Measurements from ENCODE around the gene PC. TPM values are rescaled to one million over a fixed set of nuclear protein-coding genes. Genes with fewer than 3 reads are reported as not detected.

The PC gene
- total RNA-seq, 1 donor from 2014 or later, result 49.1 TPM

DNA sequence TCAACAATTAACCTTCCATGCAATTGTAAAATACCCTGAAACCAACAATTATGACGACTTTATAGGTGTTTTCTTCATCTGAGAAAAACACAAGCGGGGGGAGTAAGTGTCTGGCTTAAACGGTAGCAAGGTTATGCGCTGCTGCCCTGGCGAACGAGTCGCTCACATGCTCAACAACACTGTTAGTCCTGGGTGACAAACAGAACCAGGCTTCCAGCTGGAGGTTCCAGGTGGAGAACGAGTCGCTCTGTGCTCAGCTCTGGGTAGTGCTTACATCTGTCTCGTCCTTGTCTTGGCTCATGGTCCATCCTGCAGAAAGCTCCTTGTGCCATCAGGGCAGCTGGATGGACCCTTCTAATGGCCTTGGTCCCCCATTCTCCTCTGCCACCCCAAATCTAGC lies 48.2 kb downstream of the PC start:
- Mint-ChIP-seq H3K27me3 (ENCODE audit: unreplicated experiment) (no peaks in the 10 kb centered on the region), H3K4me3 (ENCODE audit: unreplicated experiment) (no peak overlapping the region), H3K9me3 (ENCODE audit: unreplicated experiment) (no peaks in the 10 kb centered on the region), H3K4me1 (ENCODE audit: unreplicated experiment) (peaks cover 35% of the 10 kb centered on the region), H3K36me3 (ENCODE audit: unreplicated experiment) (no peaks in the 10 kb centered on the region), H3K27ac (ENCODE audit: unreplicated experiment) (no peak overlapping the region)
- no peak for DNase-seq (ENCODE audit: extremely low spot score, unreplicated experiment)
- TF ChIP-seq, protein P1, sequence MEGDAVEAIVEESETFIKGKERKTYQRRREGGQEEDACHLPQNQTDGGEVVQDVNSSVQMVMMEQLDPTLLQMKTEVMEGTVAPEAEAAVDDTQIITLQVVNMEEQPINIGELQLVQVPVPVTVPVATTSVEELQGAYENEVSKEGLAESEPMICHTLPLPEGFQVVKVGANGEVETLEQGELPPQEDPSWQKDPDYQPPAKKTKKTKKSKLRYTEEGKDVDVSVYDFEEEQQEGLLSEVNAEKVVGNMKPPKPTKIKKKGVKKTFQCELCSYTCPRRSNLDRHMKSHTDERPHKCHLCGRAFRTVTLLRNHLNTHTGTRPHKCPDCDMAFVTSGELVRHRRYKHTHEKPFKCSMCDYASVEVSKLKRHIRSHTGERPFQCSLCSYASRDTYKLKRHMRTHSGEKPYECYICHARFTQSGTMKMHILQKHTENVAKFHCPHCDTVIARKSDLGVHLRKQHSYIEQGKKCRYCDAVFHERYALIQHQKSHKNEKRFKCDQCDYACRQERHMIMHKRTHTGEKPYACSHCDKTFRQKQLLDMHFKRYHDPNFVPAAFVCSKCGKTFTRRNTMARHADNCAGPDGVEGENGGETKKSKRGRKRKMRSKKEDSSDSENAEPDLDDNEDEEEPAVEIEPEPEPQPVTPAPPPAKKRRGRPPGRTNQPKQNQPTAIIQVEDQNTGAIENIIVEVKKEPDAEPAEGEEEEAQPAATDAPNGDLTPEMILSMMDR (IDR thresholded peaks at IDR 0.05), result no peak

DNA sequence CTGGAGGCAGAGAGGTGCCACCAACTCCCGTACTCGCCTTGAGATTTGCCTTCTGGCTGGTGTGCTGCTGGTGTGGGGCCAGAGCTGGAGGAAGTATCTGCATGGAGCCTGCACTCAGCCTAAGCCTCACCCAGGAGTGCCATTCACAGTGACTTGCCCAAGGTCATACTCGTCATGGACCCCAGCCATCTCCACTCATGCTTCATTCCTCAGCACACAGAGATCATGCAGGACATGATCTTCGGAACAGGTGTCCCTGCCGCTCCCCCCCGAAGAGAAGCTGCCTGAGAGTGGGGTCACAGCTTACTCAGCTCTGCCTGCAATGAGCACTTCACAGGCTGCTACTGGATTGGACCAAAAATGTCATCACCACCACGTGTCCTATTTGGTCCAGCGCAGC lies 49.0 kb downstream of the PC start:
- H3K27ac Mint-ChIP-seq (ENCODE audit: unreplicated experiment), result no peak overlapping the region
- H3K4me3 Mint-ChIP-seq (ENCODE audit: unreplicated experiment), result no peak overlapping the region
- no peaks in the 10 kb centered on the region for H3K9me3 Mint-ChIP-seq (ENCODE audit: unreplicated experiment)
- no peaks in the 10 kb centered on the region for H3K27me3 Mint-ChIP-seq (ENCODE audit: unreplicated experiment)
- TF ChIP-seq, protein P1 (IDR thresholded peaks at IDR 0.05), result no peak
- no peaks in the 10 kb centered on the region for H3K36me3 Mint-ChIP-seq (ENCODE audit: unreplicated experiment)
- H3K4me1 Mint-ChIP-seq (ENCODE audit: unreplicated experiment), result peaks cover 38% of the 10 kb centered on the region
- no peak for DNase-seq (ENCODE audit: extremely low spot score, unreplicated experiment)

DNA sequence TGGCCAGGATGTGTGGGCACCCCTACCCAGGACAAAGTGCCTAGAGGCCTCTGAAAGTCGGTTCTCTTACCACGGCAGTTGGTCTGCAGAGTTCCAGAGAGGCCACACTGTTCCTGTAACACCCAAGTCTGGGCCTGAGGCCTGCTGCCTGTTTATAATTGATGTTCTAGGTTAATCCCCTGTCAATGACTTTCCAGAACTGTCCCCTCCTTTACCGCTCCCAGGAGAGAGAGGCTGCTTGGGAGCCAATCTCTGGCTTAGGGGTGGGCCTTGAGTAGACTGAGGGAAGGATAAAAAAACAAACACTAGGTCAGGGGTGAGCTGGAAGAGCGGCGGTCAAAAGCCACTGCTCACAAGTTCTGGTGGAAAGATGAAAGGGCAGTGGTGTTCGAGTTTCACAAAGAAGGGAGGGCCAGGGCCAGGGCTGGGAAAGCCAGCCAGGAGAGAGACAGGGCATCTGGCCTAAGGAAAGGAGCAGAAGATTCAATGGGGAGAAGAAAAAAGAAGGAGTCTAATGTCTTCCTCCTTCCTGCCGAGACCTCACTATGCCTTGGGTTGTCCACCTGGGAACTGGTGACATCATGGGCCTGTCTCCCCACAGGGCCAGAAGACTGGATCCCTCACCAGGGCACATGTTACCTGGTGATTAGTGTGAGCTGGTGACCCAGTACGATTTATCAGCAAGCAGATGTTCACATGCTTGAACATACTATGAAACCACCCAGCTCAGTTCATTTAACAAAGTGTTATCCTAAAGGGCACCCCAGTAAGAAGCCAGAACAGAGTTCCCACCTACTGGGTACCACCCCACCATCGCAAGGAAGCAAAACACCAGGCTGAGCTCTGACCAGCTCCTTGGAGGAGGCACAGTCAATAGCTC lies 50.2 kb downstream of the PC start:
- no peaks in the 10 kb centered on the region for H3K27me3 Mint-ChIP-seq (ENCODE audit: unreplicated experiment)
- no peak for DNase-seq (ENCODE audit: extremely low spot score, unreplicated experiment)
- H3K36me3 Mint-ChIP-seq (ENCODE audit: unreplicated experiment), result no peaks in the 10 kb centered on the region
- TF ChIP-seq, protein P1 (IDR thresholded peaks at IDR 0.05), result no peak
- H3K4me3 Mint-ChIP-seq (ENCODE audit: unreplicated experiment), result no peak overlapping the region
- H3K9me3 Mint-ChIP-seq (ENCODE audit: unreplicated experiment), result no peaks in the 10 kb centered on the region
- peak overlapping the region; percentile 31 for H3K27ac Mint-ChIP-seq (ENCODE audit: unreplicated experiment)
- H3K4me1 Mint-ChIP-seq (ENCODE audit: unreplicated experiment), result peaks cover 42% of the 10 kb centered on the region

- H3K27ac Mint-ChIP-seq (ENCODE audit: unreplicated experiment), result no peak overlapping the region
- no peak overlapping the region for H3K4me3 Mint-ChIP-seq (ENCODE audit: unreplicated experiment)
- TF ChIP-seq, protein P1 (IDR thresholded peaks at IDR 0.05), result no peak
- H3K36me3 Mint-ChIP-seq (ENCODE audit: unreplicated experiment), result no peaks in the 10 kb centered on the region
- H3K9me3 Mint-ChIP-seq (ENCODE audit: unreplicated experiment), result no peaks in the 10 kb centered on the region
- DNase-seq (ENCODE audit: extremely low spot score, unreplicated experiment), result no peak
- peaks cover 42% of the 10 kb centered on the region for H3K4me1 Mint-ChIP-seq (ENCODE audit: unreplicated experiment)
- no peaks in the 10 kb centered on the region for H3K27me3 Mint-ChIP-seq (ENCODE audit: unreplicated experiment)
These were observed 52.0 kb downstream of the PC start for GRCh38 chr11:66906061-66906733.

DNA sequence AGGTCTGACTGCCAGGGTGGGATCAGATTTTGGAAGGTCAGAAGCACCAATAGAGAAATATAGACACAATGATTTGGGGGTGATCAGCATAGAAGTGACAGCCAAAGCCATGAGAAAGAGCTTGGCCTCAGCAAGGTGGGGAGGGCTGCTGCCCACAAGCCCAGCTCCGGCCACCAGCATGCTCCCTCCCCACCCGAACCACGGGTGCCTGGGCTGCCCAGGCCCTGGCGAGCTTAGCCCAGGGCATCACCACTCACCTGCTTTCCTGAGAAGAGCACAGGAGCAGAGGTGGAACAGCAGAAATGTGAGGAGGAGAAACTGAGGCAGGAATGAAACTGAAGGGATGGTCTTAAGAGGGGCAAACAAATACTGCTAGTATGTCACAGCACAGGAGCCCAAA lies 52.6 kb downstream of the PC start:
- DNase-seq (ENCODE audit: extremely low spot score, unreplicated experiment), result no peak
- TF ChIP-seq, protein P1 (IDR thresholded peaks at IDR 0.05), result no peak
- no peak overlapping the region for H3K27ac Mint-ChIP-seq (ENCODE audit: unreplicated experiment)
- no peaks in the 10 kb centered on the region for H3K27me3 Mint-ChIP-seq (ENCODE audit: unreplicated experiment)
- H3K36me3 Mint-ChIP-seq (ENCODE audit: unreplicated experiment), result no peaks in the 10 kb centered on the region
- H3K9me3 Mint-ChIP-seq (ENCODE audit: unreplicated experiment), result no peaks in the 10 kb centered on the region
- peaks cover 42% of the 10 kb centered on the region for H3K4me1 Mint-ChIP-seq (ENCODE audit: unreplicated experiment)
- H3K4me3 Mint-ChIP-seq (ENCODE audit: unreplicated experiment), result no peak overlapping the region

Measured in osteocyte (in vitro differentiated cells).